ENCODE results near the gene ING2. TPM values are rescaled to one million over a fixed set of nuclear protein-coding genes. Genes with fewer than 3 reads are reported as not detected.
A peak's percentile ranks its signal among the peaks of the same experiment; 100 is the strongest.
"Not testable (repeated sequence)": the region's sequence is repeated elsewhere in the genome, so short reads cannot be mapped to it uniquely, and the experiment has no call there.

The ING2 gene, protein sequence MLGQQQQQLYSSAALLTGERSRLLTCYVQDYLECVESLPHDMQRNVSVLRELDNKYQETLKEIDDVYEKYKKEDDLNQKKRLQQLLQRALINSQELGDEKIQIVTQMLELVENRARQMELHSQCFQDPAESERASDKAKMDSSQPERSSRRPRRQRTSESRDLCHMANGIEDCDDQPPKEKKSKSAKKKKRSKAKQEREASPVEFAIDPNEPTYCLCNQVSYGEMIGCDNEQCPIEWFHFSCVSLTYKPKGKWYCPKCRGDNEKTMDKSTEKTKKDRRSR
- 10 to 100 TPM; 47.2 to 47.3 TPM for total RNA-seq
- 38.0 TPM for polyA plus RNA-seq (ENCODE audit: insufficient read depth, low read depth, low replicate concordance)
- long read RNA-seq, donor 1, transcript ING2-202 (2 exons, 599 nt), result minor isoform, 22 of 86 reads
- long read RNA-seq, donor 1, transcript ING2-201 (2 exons, 1,189 nt), result major isoform, 42 of 86 reads
- long read RNA-seq, donor 1, partial matches to known transcripts, result 22 of 86 reads
- long read RNA-seq, donor 1, other reads (novel, unspliced or antisense), result 0 of 86 reads
- long read RNA-seq, donor 2, transcript ING2-201 (2 exons, 1,189 nt), result major isoform, 29 of 52 reads
- long read RNA-seq, donor 2, transcript ING2-202 (2 exons, 599 nt), result minor isoform, 11 of 52 reads
- long read RNA-seq, donor 2, partial matches to known transcripts, result 12 of 52 reads
- long read RNA-seq, donor 2, other reads (novel, unspliced or antisense), result 0 of 52 reads

DNA sequence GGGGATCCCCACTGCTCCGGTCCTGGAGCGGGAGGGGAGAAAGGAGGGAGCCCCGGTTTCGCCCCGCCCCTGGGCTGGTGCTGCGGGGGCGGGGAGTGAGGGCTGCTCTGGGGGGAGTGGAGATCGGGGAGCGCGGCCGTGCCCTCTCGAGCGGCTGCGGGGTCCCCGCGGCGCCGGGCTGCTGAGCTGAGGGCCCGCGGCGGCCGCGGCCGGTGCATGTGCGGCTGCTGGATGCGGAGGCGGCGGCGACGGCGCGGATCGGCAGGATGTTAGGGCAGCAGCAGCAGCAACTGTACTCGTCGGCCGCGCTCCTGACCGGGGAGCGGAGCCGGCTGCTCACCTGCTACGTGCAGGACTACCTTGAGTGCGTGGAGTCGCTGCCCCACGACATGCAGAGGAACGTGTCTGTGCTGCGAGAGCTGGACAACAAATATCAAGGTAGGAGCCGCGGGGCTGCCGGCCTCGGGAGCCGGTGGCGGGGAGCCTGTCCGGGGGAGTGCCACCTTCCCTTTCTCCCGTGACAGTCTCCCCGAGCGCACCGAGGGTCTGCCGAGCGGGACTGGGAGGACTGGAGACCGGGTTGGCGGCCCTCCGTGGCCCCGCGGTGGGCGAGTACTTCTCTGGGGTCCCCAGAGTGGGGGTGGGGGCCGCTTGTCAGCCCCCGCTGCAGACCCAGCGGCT is at the start of gene ING2:
TSS of gene ING2 (plus strand) at position 129 of the 681 bp plus-strand sequence. CDS start at position 267, 138 bp downstream.
- H3K9me3 ChIP-seq, result no peaks in the 10 kb centered on the region
- H3K36me3 ChIP-seq (ENCODE audit: low read depth, missing control alignments), result no peaks in the 10 kb centered on the region
- intact Hi-C loops (cut with DNase I; ENCODE audit: low total_unique reads), result loop anchor here (5.0 kb wide), 1 partner anchor 152 kb away; the partner anchor contains the start of genes RWDD4 and TRAPPC11
- WGBS, 2 donors, result 1% methylated on average over 22 of the region's 68 CpGs; no CpG with 5 or more reads in 1 of the 2 donors
- H3K4me1 ChIP-seq, result peaks cover 21% of the 10 kb centered on the region
- no peaks in the 10 kb centered on the region for H3K27me3 ChIP-seq
- H3K27ac ChIP-seq, result peak within 1 kb of the TSS; percentile 97 to 99
- H3K4me3 ChIP-seq, result peak within 1 kb of the TSS; percentile 91 to 94
- DNase-seq, result peak; percentile 84
- TF ChIP-seq, protein P1, sequence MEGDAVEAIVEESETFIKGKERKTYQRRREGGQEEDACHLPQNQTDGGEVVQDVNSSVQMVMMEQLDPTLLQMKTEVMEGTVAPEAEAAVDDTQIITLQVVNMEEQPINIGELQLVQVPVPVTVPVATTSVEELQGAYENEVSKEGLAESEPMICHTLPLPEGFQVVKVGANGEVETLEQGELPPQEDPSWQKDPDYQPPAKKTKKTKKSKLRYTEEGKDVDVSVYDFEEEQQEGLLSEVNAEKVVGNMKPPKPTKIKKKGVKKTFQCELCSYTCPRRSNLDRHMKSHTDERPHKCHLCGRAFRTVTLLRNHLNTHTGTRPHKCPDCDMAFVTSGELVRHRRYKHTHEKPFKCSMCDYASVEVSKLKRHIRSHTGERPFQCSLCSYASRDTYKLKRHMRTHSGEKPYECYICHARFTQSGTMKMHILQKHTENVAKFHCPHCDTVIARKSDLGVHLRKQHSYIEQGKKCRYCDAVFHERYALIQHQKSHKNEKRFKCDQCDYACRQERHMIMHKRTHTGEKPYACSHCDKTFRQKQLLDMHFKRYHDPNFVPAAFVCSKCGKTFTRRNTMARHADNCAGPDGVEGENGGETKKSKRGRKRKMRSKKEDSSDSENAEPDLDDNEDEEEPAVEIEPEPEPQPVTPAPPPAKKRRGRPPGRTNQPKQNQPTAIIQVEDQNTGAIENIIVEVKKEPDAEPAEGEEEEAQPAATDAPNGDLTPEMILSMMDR (IDR thresholded peaks at IDR 0.05), result no peak
- TF ChIP-seq POLR2A (IDR thresholded peaks at IDR 0.05), result no peak

DNA sequence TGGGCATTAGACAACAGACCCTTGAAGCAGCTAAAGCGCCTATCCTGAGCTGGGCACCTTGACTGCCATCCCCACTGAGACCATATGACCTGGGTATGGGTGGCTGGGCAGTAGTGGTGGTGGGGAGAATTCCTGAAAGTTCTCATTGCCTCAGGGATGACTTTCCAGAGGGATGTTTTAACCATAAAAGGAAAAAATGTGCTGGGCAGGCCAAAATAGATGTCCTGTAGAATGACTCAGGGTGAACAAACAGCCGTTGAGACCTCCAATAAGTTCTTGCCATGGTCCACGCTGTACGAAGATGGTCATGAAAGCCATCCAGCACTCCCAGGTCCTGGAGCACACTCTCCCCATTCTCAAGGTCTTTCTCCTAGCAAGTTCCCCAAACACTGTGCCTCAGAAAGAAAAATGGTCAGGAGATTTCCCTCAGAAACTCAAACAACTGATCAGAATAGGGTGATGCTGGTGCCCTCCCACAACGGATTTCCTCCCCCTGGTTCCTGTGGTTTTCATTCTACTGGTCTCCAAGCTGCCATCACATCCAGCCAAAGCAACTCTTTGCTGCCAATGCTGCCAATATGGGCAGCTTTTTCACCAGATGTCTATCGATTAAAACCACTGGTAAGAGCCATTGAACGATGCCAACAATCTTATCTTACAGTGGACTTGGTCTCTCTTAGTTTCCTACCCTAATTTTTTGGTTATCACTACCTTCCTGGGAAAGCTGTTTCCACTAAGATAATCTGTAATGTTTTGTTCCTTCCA is 49.2 kb upstream of the ING2 start:
- no peak for TF ChIP-seq POLR2A (IDR thresholded peaks at IDR 0.05)
- TF ChIP-seq, protein P1 (IDR thresholded peaks at IDR 0.05), result no peak
- WGBS, 2 donors, result 85 to 88% methylated on average over 7 of the region's 7 CpGs
- H3K4me1 ChIP-seq, result no peaks in the 10 kb centered on the region
- no peak for DNase-seq
- intact Hi-C loops (cut with DNase I; ENCODE audit: low total_unique reads), result no loop called here
- no peak overlapping the region for H3K4me3 ChIP-seq
- no peaks in the 10 kb centered on the region for H3K27me3 ChIP-seq
- H3K9me3 ChIP-seq, result no peaks in the 10 kb centered on the region
- H3K36me3 ChIP-seq (ENCODE audit: low read depth, missing control alignments), result no peaks in the 10 kb centered on the region
- no peak overlapping the region for H3K27ac ChIP-seq

DNA sequence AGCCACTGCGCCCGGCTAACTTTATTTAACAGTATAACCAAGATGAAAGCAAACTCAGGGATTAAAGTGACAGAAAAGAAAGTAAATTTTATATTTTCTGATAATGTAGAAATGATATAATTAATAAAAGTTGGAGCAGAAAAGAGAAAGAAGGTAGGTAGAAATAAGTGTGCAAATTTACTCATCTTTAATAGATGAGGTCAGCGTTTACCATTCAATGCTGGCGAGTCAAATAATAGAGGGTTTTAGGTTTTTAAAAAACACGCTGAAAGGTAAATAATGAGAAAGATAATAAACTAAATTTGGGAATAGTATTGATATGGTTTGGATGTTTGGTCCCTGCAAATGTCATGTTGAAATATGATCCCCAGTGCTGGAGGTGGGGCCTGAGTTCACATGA is 46.9 kb upstream of the ING2 start:
- Histone ChIP-seq H3K36me3 (ENCODE audit: low read depth, missing control alignments) (no peaks in the 10 kb centered on the region), H3K27me3 (no peaks in the 10 kb centered on the region), H3K9me3 (no peaks in the 10 kb centered on the region), H3K4me3 (no peak overlapping the region), H3K4me1 (no peaks in the 10 kb centered on the region), H3K27ac (no peak overlapping the region)
- intact Hi-C loops (cut with DNase I; ENCODE audit: low total_unique reads), result no loop called here
- DNase-seq, result no peak
- TF ChIP-seq, protein P1 (IDR thresholded peaks at IDR 0.05), result no peak
- TF ChIP-seq POLR2A (IDR thresholded peaks at IDR 0.05), result no peak
- 68 to 75% methylated on average over 5 of the region's 5 CpGs for WGBS, 2 donors

DNA sequence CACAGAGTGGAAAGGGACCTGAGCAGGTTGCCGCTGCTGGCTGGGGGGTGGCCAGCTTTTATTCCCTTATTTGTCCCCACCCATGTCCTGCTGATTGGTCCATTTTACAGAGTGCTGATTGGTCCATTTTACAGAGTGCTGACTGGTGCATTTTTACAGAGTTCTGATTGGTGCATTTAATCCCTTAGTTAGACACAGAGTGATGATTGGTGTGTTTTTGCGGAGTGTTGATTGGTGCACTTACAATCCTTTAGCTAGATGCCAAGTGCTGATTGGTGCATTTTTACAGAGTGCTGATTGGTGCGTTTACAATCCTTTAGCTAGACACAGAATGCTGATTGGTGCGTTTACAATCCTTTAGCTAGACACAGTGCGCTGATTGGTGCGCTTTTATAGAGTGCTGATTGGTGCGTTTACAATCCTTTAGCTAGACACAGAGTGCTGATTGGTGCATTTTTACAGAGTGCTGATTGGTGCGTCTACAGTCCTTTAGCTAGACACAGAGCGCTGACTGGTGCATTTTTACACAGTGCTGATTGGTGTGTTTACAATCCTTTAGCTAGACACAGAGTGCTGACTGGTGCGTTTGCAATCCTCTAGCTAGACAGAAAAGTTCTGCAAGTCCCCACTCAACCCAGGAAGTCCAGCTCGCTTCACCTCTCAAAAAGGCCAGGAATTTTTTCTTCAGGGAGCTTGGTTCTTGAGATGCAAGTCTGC is 40.8 kb upstream of the ING2 start:
- DNase-seq; H3K4me1 ChIP-seq; H3K4me3 ChIP-seq; H3K27ac ChIP-seq; H3K9me3 ChIP-seq; intact Hi-C loops (cut with DNase I; ENCODE audit: low total_unique reads); H3K27me3 ChIP-seq; H3K36me3 ChIP-seq (ENCODE audit: low read depth, missing control alignments): not testable (repeated sequence)
- WGBS, 2 donors, result 74% methylated on average over 5 to 11 of the region's 11 CpGs

DNA sequence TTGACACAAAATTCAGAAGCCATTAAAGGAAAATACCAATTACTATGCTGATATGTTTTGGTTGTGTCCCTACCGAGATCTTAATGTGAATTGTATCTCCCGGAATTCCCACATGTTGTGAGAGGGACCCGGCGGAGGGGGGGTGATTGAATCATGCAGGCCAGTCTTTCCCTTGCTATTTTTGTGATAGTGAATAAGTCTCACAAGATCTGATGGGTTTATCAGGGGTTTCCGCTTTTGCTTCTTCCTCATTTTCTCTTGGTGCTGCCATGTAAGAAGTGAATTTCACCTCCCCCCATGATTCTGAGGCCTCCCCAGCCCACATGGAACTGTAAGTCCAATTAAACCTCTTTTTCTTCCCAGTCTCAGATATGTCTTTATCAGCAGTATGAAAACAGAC is 39.0 kb upstream of the ING2 start:
- WGBS, 2 donors, result 54 to 55% methylated on average over 5 of the region's 5 CpGs
- H3K4me1 ChIP-seq; intact Hi-C loops (cut with DNase I; ENCODE audit: low total_unique reads); H3K27me3 ChIP-seq; DNase-seq; H3K27ac ChIP-seq; H3K9me3 ChIP-seq; H3K36me3 ChIP-seq (ENCODE audit: low read depth, missing control alignments); H3K4me3 ChIP-seq: not testable (repeated sequence)

Data from testis (tissue), 5 donors.